GM19025 (cell line): Measurements from ENCODE around the gene CROCC2.

Experiments
- ATAC-seq: cut with Tn5 transposase; IDR thresholded peaks from one replicate; pipeline ENCODE4 v1.9.1; 2021; ENCODE audit warnings: mild to moderate bottlenecking, low read depth, moderate library complexity; ENCODE audit not compliant: unreplicated experiment

The CROCC2 gene

GRCh38 chr2:240982821-240983281, 76.7 kb downstream of the CROCC2 start:
- no peak for ATAC-seq

GRCh38 chr2:240983361-240983995, 77.3 kb downstream of the CROCC2 start:
- ATAC-seq, result no peak

DNA sequence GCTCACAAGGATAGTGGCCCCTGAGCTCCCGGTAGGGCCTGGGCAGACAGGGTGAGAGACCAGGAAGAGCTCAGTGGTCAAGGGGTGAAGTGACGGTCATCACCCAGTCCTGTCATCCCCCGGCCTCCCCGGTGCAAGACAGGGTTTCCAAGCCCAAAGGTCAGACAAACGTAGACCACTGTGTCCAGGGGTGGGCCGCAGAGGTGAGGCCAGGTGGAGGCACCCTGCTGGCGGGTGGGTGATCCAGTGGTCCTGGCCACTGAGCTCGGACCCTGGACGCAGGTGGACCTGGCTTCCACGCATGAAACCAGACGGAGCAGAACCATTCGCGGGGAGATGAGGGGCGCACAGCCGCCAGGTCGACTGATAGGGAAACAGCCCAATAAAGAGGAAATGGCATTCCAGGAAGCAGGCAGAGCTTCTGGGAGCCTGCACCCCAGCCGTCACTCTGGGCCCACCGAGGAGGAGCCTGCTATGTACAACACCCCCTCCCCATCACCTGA, 77.9 kb downstream of the CROCC2 start:
- ATAC-seq, result no peak

DNA sequence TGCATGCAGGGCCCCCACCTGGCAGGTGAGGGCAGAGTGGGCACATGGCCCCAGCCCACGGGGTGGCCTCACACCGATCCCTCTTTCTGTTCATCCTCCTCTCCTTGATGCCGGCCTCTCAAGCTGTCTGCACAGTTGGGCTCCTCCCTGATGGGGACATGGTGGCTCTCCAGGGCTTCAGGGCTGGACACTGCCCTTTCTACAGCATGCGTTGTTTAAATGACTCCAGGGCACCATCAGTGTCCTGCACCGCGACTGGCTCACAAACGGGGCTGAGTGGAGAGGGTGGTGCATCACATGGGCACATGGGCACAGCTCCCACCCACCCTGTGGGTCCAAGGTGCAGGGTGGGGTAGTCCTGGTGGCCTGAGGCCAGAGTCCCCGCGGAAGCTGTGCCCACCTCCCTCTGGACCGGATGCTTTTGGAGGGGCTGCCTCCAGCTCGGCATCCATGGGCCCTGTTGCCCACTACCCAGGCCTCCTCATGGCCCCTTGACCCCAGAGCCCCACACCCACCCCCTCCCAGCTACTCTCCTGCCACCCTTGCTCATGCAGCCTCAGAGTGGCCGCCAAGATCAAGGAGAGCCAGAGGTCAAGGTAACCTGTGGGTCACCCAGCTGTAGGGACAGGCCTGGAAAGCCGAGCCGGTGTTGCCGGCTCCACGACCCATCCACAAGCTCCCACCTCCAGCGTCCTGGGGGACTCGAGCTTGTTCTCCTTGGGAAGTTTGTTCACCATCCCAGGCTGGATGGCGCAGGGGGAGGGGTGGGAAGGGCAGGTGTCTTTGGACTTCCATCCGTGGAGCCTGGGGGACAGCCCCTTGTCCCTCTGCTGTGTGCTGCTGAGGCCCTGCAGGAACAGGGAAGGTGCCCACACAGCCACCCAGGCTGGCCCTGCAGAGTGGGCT, 80.0 kb downstream of the CROCC2 start:
- ATAC-seq, result no peak

- no peak for ATAC-seq
Measured at GRCh38 chr2:240986787-240987411, 80.8 kb downstream of the CROCC2 start.

DNA sequence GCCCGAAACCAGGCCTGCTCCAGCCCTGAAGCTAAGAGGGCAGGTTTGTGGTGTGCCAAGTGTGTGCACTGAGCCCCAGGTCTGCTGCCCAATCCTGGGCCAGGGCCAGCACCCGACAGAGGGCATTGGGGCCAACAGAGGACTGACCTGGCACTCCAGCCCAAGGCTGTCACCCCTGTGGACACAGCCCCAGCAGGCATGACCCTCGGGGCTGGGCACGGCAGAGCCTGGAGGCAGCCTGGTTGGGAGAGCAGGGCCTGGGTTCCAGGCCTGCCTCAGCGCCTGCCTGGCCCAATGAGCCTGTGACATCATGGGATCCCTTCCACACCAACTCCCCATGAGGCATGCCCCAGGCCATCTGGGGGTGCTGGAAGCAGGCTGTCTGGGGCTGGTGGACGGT, 81.5 kb downstream of the CROCC2 start:
- no peak for ATAC-seq

- ATAC-seq, result no peak
Measured at GRCh38 chr2:240988146-240988545, 82.0 kb downstream of the CROCC2 start.

- no peak for ATAC-seq
Measured at GRCh38 chr2:240988571-240989271, 82.6 kb downstream of the CROCC2 start.

GRCh38 chr2:240989451-240990265, 83.5 kb downstream of the CROCC2 start:
- no peak for ATAC-seq

DNA sequence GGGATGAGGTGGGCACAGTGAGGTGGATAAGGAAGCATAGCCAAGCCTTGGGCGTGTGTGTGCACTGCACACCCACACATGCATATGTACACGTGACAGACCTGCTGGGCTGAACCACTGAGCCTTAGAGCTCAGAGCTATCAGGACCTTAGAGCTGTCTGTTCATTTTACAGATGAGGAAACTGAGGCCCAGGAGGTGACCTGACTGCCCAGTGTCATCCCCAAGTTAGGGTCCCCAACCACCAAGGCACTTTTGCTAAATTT, 84.1 kb downstream of the CROCC2 start:
- ATAC-seq, result no peak

GRCh38 chr2:240990726-240991377, 84.7 kb downstream of the CROCC2 start:
- ATAC-seq, result no peak

GRCh38 chr2:240991378-240992263, 85.5 kb downstream of the CROCC2 start:
- ATAC-seq, result no peak

DNA sequence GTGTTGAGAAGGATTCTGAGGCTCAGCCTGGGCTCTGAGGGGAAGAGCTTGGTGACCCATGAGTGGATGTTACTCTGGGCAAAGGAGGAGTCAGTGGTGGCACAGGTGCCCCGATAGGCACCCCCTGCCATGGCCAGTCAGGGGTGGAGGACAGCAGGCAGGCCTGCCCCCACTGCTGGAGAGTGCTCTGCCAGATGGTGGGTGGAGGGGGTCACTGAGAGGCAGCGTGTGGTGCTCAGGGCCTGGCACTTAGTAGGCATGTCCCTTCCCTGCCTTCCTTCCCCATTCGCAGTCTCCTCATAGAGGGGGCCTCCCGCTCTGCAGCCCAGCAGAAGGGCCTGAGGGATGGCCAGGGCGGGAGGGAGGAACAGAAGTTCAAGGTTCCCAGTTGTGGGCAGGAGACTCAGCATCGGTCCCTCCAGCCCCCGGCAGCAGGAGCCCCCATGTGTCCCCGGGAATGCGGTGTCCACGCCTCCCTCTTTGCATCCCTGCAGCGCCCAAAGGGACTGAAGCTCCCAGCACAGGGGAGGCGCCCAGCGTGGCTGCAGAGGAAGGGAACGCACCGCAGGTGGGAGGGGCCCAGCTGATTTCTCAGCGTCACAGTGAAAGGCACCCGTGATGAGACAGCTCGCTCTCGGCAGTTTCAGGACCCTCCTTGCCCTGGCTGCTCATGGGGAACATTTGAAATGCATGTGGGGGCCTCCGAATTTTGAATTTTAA, 86.6 kb downstream of the CROCC2 start:
- no peak for ATAC-seq

GRCh38 chr2:240993446-240994170, 87.5 kb downstream of the CROCC2 start:
- ATAC-seq, result no peak

DNA sequence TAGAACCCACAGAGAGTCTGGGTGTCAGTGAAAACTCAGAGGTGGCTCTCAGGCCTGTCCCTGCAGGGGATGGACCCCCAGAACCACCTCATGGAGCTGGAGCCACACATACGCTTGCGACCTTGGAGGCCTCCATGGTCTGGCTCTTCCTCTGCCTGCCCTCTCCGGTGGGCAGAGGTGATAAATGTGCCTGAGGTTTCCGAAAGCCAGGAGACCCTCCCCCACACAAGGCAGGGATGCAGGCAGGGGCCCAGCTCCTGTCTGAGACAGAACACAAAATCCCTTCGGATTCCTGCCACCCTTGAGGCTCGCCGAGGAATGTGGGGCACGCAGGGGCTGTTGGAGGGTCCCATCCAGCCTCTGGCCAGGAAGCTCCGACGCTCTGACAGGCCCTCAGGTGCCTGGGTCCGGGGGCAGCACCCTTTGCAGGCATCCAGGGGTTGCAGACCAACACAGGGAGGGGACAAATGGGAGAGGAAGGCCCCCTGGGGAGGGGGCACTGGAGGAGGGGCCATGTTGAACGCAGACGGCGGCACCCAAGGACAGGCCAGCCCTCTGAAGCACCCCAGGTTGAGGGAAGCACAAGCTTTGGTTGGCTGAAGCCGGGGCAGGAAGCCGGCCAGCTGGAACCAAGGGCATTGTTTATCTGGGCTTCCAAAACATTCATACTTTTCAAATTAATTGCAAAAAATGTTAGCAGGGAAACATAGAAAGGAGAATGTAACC, 88.2 kb downstream of the CROCC2 start:
- ATAC-seq, result no peak
